ENCODE results near the gene ST7. TPM values are rescaled to one million over a fixed set of nuclear protein-coding genes. Genes with fewer than 3 reads are reported as not detected.

Gene ST7
- total and polyA plus RNA-seq, 2 donors (not counting 1 experiment from before 2014, with no cell fraction given), result 20.0 to 28.6 TPM

DNA sequence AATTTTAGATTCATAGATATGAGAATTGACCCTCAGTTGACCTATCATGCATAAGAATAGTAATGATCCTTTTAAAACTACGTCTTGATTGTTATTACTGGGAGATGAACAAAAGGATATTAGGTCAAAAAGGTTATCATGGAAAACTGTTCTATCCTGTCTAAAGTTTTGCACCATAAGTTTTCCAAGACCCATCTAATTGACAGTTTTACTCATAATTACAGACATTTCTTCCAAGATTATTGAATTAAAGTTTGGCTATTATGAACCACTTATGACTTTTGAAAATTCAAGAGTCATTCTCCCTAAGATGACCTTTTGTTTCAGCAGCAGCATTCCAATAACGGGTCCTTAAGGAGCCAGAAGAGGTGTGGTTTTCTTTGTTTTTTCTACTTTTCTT lies 225.3 kb downstream of the ST7 start:
- no peaks in the 10 kb centered on the region for H3K27me3 ChIP-seq (ENCODE audit: control insufficient read depth, insufficient read depth, low read length)
- no peaks in the 10 kb centered on the region for H3K9me3 ChIP-seq (ENCODE audit: control insufficient read depth, insufficient read depth, low read depth, low read length)
- H2AFZ ChIP-seq (ENCODE audit: low read length), result no peak overlapping the region
- no peaks in the 10 kb centered on the region for H3K36me3 ChIP-seq (ENCODE audit: control insufficient read depth, insufficient read depth, low read length)
- H3K79me2 ChIP-seq (ENCODE audit: control insufficient read depth, insufficient read depth, low read length), result no peaks in the 10 kb centered on the region
- no peaks in the 10 kb centered on the region for H4K20me1 ChIP-seq (ENCODE audit: control insufficient read depth, extremely low read depth, insufficient read depth, low read length)
- H3K4me1 ChIP-seq (ENCODE audit: control insufficient read depth, extremely low read depth, insufficient read depth, low read length), result no peaks in the 10 kb centered on the region
- H3K4me3 ChIP-seq (replicated peaks in 1 of 4; ENCODE audit: control extremely low read depth in 1 of 4, insufficient read depth in 1 of 4, low read depth in 3 of 4, low read length in 4 of 4), result no peak overlapping the region
- no peak overlapping the region for H3K27ac ChIP-seq (ENCODE audit: insufficient read depth, low read length)
- no peak for TF ChIP-seq EZH2 (IDR thresholded peaks at IDR 0.05; ENCODE audit: low read length, missing control alignments)
- TF ChIP-seq, protein P1, sequence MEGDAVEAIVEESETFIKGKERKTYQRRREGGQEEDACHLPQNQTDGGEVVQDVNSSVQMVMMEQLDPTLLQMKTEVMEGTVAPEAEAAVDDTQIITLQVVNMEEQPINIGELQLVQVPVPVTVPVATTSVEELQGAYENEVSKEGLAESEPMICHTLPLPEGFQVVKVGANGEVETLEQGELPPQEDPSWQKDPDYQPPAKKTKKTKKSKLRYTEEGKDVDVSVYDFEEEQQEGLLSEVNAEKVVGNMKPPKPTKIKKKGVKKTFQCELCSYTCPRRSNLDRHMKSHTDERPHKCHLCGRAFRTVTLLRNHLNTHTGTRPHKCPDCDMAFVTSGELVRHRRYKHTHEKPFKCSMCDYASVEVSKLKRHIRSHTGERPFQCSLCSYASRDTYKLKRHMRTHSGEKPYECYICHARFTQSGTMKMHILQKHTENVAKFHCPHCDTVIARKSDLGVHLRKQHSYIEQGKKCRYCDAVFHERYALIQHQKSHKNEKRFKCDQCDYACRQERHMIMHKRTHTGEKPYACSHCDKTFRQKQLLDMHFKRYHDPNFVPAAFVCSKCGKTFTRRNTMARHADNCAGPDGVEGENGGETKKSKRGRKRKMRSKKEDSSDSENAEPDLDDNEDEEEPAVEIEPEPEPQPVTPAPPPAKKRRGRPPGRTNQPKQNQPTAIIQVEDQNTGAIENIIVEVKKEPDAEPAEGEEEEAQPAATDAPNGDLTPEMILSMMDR (conservative IDR thresholded peaks at IDR 0.05 in 1 of 2, IDR thresholded peaks at IDR 0.05 in 1 of 2; ENCODE audit: low read depth in 1 of 2, low read length in 2 of 2), result no peak
- no peak for DNase-seq (ENCODE audit: low read depth in 2 of 2)
- H3K9ac ChIP-seq (ENCODE audit: insufficient read depth, low read length), result no peak overlapping the region
- H3K4me2 ChIP-seq (ENCODE audit: extremely low read depth, insufficient read depth, low read length), result no peak overlapping the region

DNA sequence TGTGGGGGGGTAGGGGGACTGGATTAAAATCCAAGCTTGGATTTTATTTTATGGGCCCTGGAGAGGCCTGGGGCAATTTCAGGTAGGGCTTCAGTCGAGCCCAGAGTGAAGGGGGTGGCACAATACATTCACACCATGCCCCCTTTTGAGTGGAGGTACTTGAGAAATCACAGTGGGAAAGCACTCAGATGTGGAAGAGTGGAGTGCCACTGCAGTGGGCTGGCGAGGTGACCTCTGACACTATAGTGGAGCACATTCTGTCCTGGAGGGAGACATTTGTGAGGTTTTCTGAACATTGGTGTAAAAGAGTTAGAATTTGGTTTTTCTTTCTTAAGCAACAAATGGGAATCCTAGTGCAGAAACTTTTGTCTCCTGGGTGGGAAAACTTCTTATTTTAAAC lies 226.4 kb downstream of the ST7 start:
- DNase-seq (ENCODE audit: low read depth in 2 of 2), result no peak
- Histone ChIP-seq H3K4me1 (ENCODE audit: control insufficient read depth, extremely low read depth, insufficient read depth, low read length) (no peaks in the 10 kb centered on the region), H3K27ac (ENCODE audit: insufficient read depth, low read length) (no peak overlapping the region), H3K9ac (ENCODE audit: insufficient read depth, low read length) (no peak overlapping the region), H3K9me3 (ENCODE audit: control insufficient read depth, insufficient read depth, low read depth, low read length) (no peaks in the 10 kb centered on the region), H3K4me3 (replicated peaks in 1 of 4; ENCODE audit: control extremely low read depth in 1 of 4, insufficient read depth in 1 of 4, low read depth in 3 of 4, low read length in 4 of 4) (no peak overlapping the region), H3K27me3 (ENCODE audit: control insufficient read depth, insufficient read depth, low read length) (no peaks in the 10 kb centered on the region), H4K20me1 (ENCODE audit: control insufficient read depth, extremely low read depth, insufficient read depth, low read length) (no peaks in the 10 kb centered on the region), H3K4me2 (ENCODE audit: extremely low read depth, insufficient read depth, low read length) (no peak overlapping the region), H3K79me2 (ENCODE audit: control insufficient read depth, insufficient read depth, low read length) (no peaks in the 10 kb centered on the region), H3K36me3 (ENCODE audit: control insufficient read depth, insufficient read depth, low read length) (no peaks in the 10 kb centered on the region), H2AFZ (ENCODE audit: low read length) (no peak overlapping the region)
- TF ChIP-seq EZH2 (IDR thresholded peaks at IDR 0.05; ENCODE audit: low read length, missing control alignments), result no peak
- TF ChIP-seq, protein P1 (conservative IDR thresholded peaks at IDR 0.05 in 1 of 2, IDR thresholded peaks at IDR 0.05 in 1 of 2; ENCODE audit: low read depth in 1 of 2, low read length in 2 of 2), result no peak

DNA sequence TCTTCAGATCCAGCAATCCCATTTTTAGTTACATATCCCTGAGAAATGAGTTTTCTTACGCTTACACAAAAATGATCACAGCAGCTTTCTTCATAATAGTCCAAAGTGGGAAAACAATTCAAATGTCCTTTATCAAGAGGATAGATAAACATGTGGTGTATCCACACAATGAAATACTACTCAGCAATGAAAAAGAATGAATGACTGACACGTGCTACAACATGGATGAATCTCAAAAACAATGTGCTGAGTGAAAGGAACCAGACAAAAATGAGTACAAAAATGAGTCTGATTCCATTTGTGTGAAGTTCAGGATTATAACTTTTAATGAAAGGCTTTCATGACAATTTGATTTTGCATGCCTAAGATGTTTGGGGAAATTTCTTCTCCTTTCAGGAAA lies 230.4 kb downstream of the ST7 start:
- TF ChIP-seq, protein P1 (conservative IDR thresholded peaks at IDR 0.05 in 1 of 2, IDR thresholded peaks at IDR 0.05 in 1 of 2; ENCODE audit: low read depth in 1 of 2, low read length in 2 of 2), result no peak
- TF ChIP-seq EZH2 (IDR thresholded peaks at IDR 0.05; ENCODE audit: low read length, missing control alignments), result no peak
- H2AFZ ChIP-seq (ENCODE audit: low read length), result no peak overlapping the region

More for the DNA sequence above, 230.4 kb downstream of the ST7 start:
- H3K27ac ChIP-seq (ENCODE audit: insufficient read depth, low read length), result no peak overlapping the region
- H3K79me2 ChIP-seq (ENCODE audit: control insufficient read depth, insufficient read depth, low read length), result no peaks in the 10 kb centered on the region
- no peaks in the 10 kb centered on the region for H3K27me3 ChIP-seq (ENCODE audit: control insufficient read depth, insufficient read depth, low read length)
- DNase-seq (ENCODE audit: low read depth in 2 of 2), result no peak
- no peak overlapping the region for H3K9ac ChIP-seq (ENCODE audit: insufficient read depth, low read length)
- no peaks in the 10 kb centered on the region for H3K36me3 ChIP-seq (ENCODE audit: control insufficient read depth, insufficient read depth, low read length)
- no peaks in the 10 kb centered on the region for H4K20me1 ChIP-seq (ENCODE audit: control insufficient read depth, extremely low read depth, insufficient read depth, low read length)
- no peak overlapping the region for H3K4me3 ChIP-seq (replicated peaks in 1 of 4; ENCODE audit: control extremely low read depth in 1 of 4, insufficient read depth in 1 of 4, low read depth in 3 of 4, low read length in 4 of 4)
- H3K9me3 ChIP-seq (ENCODE audit: control insufficient read depth, insufficient read depth, low read depth, low read length), result no peaks in the 10 kb centered on the region
- H3K4me2 ChIP-seq (ENCODE audit: extremely low read depth, insufficient read depth, low read length), result no peak overlapping the region
- no peaks in the 10 kb centered on the region for H3K4me1 ChIP-seq (ENCODE audit: control insufficient read depth, extremely low read depth, insufficient read depth, low read length)

Measured in fibroblast of lung (primary cell).